Neural progenitor cell (in vitro differentiated cells): ENCODE results near the gene RNF125.

Experiments
- EZH2phosphoT487 ChIP-seq: fragments of 200-600 bp; sonication (generic); IDR thresholded peaks from 2 replicates; pipeline ENCODE4 v1.6.1; 2017; ENCODE audit warnings: antibody characterized with exemption
- TF ChIP-seq, protein P1 (sequence below): fragments of 200-600 bp; sonication (generic); IDR thresholded peaks from 2 replicates; pipeline ENCODE4 v1.5.1; 2017; ENCODE audit warnings: antibody characterized with exemption, mild to moderate bottlenecking

- TF ChIP-seq EZH2phosphoT487, result no peak
- TF ChIP-seq, protein P1, sequence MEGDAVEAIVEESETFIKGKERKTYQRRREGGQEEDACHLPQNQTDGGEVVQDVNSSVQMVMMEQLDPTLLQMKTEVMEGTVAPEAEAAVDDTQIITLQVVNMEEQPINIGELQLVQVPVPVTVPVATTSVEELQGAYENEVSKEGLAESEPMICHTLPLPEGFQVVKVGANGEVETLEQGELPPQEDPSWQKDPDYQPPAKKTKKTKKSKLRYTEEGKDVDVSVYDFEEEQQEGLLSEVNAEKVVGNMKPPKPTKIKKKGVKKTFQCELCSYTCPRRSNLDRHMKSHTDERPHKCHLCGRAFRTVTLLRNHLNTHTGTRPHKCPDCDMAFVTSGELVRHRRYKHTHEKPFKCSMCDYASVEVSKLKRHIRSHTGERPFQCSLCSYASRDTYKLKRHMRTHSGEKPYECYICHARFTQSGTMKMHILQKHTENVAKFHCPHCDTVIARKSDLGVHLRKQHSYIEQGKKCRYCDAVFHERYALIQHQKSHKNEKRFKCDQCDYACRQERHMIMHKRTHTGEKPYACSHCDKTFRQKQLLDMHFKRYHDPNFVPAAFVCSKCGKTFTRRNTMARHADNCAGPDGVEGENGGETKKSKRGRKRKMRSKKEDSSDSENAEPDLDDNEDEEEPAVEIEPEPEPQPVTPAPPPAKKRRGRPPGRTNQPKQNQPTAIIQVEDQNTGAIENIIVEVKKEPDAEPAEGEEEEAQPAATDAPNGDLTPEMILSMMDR, result no peak
These were observed 44.6 kb upstream of the RNF125 start for GRCh38 chr18:31973929-31974546.
